Measurements from ENCODE around the gene NPVF.

The NPVF gene

GRCh38 chr7:25228386-25228785, at the start of gene NPVF:
NPVF (minus strand) TSS chr7:25228486; CDS start chr7:25228439, 47 bp downstream.
- DNase-seq, result no peak

GRCh38 chr7:25272265-25272664, 44.0 kb upstream of the NPVF start:
- no peak for DNase-seq

- no peak for DNase-seq
Observed at GRCh38 chr7:25263337-25263736, 35.1 kb upstream of the NPVF start.

- DNase-seq, result no peak
Observed at GRCh38 chr7:25262586-25262985, 34.3 kb upstream of the NPVF start.

- no peak for DNase-seq
Observed at GRCh38 chr7:25261545-25262140, 33.4 kb upstream of the NPVF start.

- DNase-seq, result no peak
Observed at GRCh38 chr7:25260862-25261494, 32.7 kb upstream of the NPVF start.

- DNase-seq, result peak; percentile 89 to 93
Observed at GRCh38 chr7:25259487-25260243, 31.4 kb upstream of the NPVF start.

GRCh38 chr7:25256333-25256819, 28.1 kb upstream of the NPVF start:
- DNase-seq, result peak; percentile 81 to 82

- DNase-seq, result peak; percentile 84 to 89
Observed at GRCh38 chr7:25255611-25256332, 27.5 kb upstream of the NPVF start.

GRCh38 chr7:25254604-25255003, 26.3 kb upstream of the NPVF start:
- no peak for DNase-seq

- no peak for DNase-seq
Observed at GRCh38 chr7:25253714-25254113, 25.4 kb upstream of the NPVF start.

GRCh38 chr7:25250386-25250785, 22.1 kb upstream of the NPVF start:
- no peak for DNase-seq

GRCh38 chr7:25249772-25250171, 21.5 kb upstream of the NPVF start:
- DNase-seq, result no peak

- DNase-seq, result no peak
Observed at GRCh38 chr7:25246306-25246705, 18.0 kb upstream of the NPVF start.

GRCh38 chr7:25244254-25245033, 16.2 kb upstream of the NPVF start:
- DNase-seq, result peak in 1 of 2 experiments; percentile 21

- no peak for DNase-seq
Observed at GRCh38 chr7:25242678-25243077, 14.4 kb upstream of the NPVF start.

GRCh38 chr7:25240896-25241295, 12.6 kb upstream of the NPVF start:
- DNase-seq, result no peak

GRCh38 chr7:25240340-25240739, 12.1 kb upstream of the NPVF start:
- DNase-seq, result peak in 1 of 2 experiments; percentile 41

- no peak for DNase-seq
Observed at GRCh38 chr7:25239888-25240287, 11.6 kb upstream of the NPVF start.

- DNase-seq, result no peak
Observed at GRCh38 chr7:25238066-25238725, 9.9 kb upstream of the NPVF start.

- DNase-seq, result no peak
Observed at GRCh38 chr7:25235471-25235870, 7.2 kb upstream of the NPVF start.

GRCh38 chr7:25234336-25234735, 6.0 kb upstream of the NPVF start:
- DNase-seq, result no peak
